Naive B cell (primary cell): ENCODE results near the gene DISP1. TPM values are rescaled to one million over a fixed set of nuclear protein-coding genes. Genes with fewer than 3 reads are reported as not detected.

Source experiments
- ATAC-seq, 2 donors: fragments of 150-1000 bp; cut with Tn5 transposase; 2 replicates each; pipeline ENCODE4 v1.10.0; 2021; ENCODE audit warnings: low read depth in 2 of 2, mild to moderate bottlenecking in 2 of 2, moderate library complexity in 2 of 2
- DNase-seq: peaks from one replicate; pipeline ENCODE4 v3.0.0; 2022
- H3K27ac Mint-ChIP-seq, 6 donors: one replicate each; pipeline ENCODE4 v1.8.0; 2020 to 2022; ENCODE audit warnings: mild to moderate bottlenecking in 6 of 6, mixed read lengths in 6 of 6, moderate library complexity in 5 of 6, inconsistent platforms in 2 of 6
- H3K27me3 Mint-ChIP-seq, 3 donors: one replicate each; pipeline ENCODE4 v1.8.0; 2021 to 2022; ENCODE audit warnings: mixed read lengths in 3 of 3, mild to moderate bottlenecking in 1 of 3
- H3K36me3 Mint-ChIP-seq, 2 donors: one replicate each; pipeline ENCODE4 v1.8.0; 2020 to 2022; ENCODE audit warnings: mixed read lengths in 2 of 2, inconsistent platforms in 1 of 2, mild to moderate bottlenecking in 1 of 2
- H3K4me1 Mint-ChIP-seq, 3 donors: one replicate each; pipeline ENCODE4 v1.8.0; 2020 to 2022; ENCODE audit warnings: mixed read lengths in 3 of 3, inconsistent platforms in 1 of 3, mild to moderate bottlenecking in 1 of 3, moderate library complexity in 1 of 3
- H3K4me3 Mint-ChIP-seq, 8 donors: one replicate each; pipeline ENCODE4 v1.8.0; 2020 to 2022; ENCODE audit warnings: mild to moderate bottlenecking in 8 of 8, mixed read lengths in 8 of 8, moderate library complexity in 8 of 8, inconsistent platforms in 2 of 8
- H3K9me3 Mint-ChIP-seq, 7 donors: one replicate each; pipeline ENCODE4 v1.8.0; 2020 to 2022; ENCODE audit warnings: mixed read lengths in 7 of 7, mild to moderate bottlenecking in 5 of 7, inconsistent platforms in 2 of 7, moderate library complexity in 1 of 7
- polyA plus RNA-seq, 6 donors: library from polyadenylated mRNA; unstranded; fragments of 300-500 nt; fragmentation: Illumina TruSeq; gene quantifications; one replicate each; pipeline ENCODE4 v1.2.3, GENCODE V29; 2021; ENCODE audit warnings: low read depth in 6 of 6

DISP1 gene
- polyA plus RNA-seq: 1 to 10 TPM; 3.4 to 8.4 (median 5.8) TPM

GRCh38 chr1:222814536-222815439, at the start of gene DISP1:
Gene DISP1 (plus strand): TSS chr1:222815039. CDS start chr1:222942824, 127,785 bp downstream.
- H3K27me3 Mint-ChIP-seq: no peaks in the 10 kb centered on the region
- peak within 1 kb of the TSS; percentile 86 to 98 (median 94) for H3K27ac Mint-ChIP-seq
- H3K9me3 Mint-ChIP-seq: no peaks in the 10 kb centered on the region
- peak within 1 kb of the TSS; percentile 89 to 97 (median 96) for H3K4me3 Mint-ChIP-seq
- DNase-seq (peak; percentile 59), ATAC-seq (peak; percentile 87)
- no peaks in the 10 kb centered on the region for H3K36me3 Mint-ChIP-seq
- peaks cover 24 to 52% (median 41%) of the 10 kb centered on the region in 3 donors for H3K4me1 Mint-ChIP-seq

- peaks cover 30 to 46% (median 46%) of the 10 kb centered on the region in 3 donors for H3K4me1 Mint-ChIP-seq
- H3K27ac Mint-ChIP-seq: peak overlapping the region in 5 of 6 donors; percentile 21 to 93 (median 74)
- DNase-seq (no peak), ATAC-seq (no peak)
- H3K27me3 Mint-ChIP-seq: no peaks in the 10 kb centered on the region
- peak overlapping the region in 1 of 8 donors; percentile 41 for H3K4me3 Mint-ChIP-seq
- peaks cover 0 to 29% (median 14%) of the 10 kb centered on the region in 7 donors for H3K9me3 Mint-ChIP-seq
- peaks cover 9 to 16% of the 10 kb centered on the region in 2 donors for H3K36me3 Mint-ChIP-seq
These were observed 47.7 kb upstream of the DISP1 start for GRCh38 chr1:222767152-222767571.

- H3K36me3 Mint-ChIP-seq: peaks cover 9 to 16% of the 10 kb centered on the region in 2 donors
- no peak for ATAC-seq
- peak overlapping the region in 2 of 6 donors; percentile 57 to 74 for H3K27ac Mint-ChIP-seq
- peaks cover 0 to 29% (median 14%) of the 10 kb centered on the region in 7 donors for H3K9me3 Mint-ChIP-seq
- no peaks in the 10 kb centered on the region for H3K27me3 Mint-ChIP-seq
- no peak for DNase-seq
- peaks cover 42 to 60% (median 60%) of the 10 kb centered on the region in 3 donors for H3K4me1 Mint-ChIP-seq
- peak overlapping the region in 1 of 8 donors; percentile 15 for H3K4me3 Mint-ChIP-seq
These were observed 46.2 kb upstream of the DISP1 start for GRCh38 chr1:222768592-222768991.

- Mint-ChIP-seq H3K4me1 (peaks cover 42 to 63% (median 58%) of the 10 kb centered on the region in 3 donors), H3K27me3 (no peaks in the 10 kb centered on the region), H3K4me3 (peak overlapping the region in 1 of 8 donors; percentile 45), H3K9me3 (peaks cover 0 to 29% (median 13%) of the 10 kb centered on the region in 7 donors), H3K27ac (peak overlapping the region in 2 of 6 donors; percentile 36 to 74), H3K36me3 (peaks cover 9 to 16% of the 10 kb centered on the region in 2 donors)
- DNase-seq: no peak
- ATAC-seq: no peak
These were observed 45.7 kb upstream of the DISP1 start for GRCh38 chr1:222769181-222769580.

GRCh38 chr1:222769971-222770620, 44.7 kb upstream of the DISP1 start:
- Mint-ChIP-seq H3K4me1 (peaks cover 50 to 68% (median 65%) of the 10 kb centered on the region in 3 donors), H3K36me3 (peaks cover 9 to 16% of the 10 kb centered on the region in 2 donors), H3K4me3 (peak overlapping the region in 6 of 8 donors; percentile 21 to 79 (median 35)), H3K27ac (peak overlapping the region in 4 of 6 donors; percentile 0 to 94 (median 76)), H3K27me3 (no peaks in the 10 kb centered on the region), H3K9me3 (peaks cover 0 to 28% (median 13%) of the 10 kb centered on the region in 7 donors)
- no peak for DNase-seq
- no peak for ATAC-seq

GRCh38 chr1:222772996-222773379, 41.9 kb upstream of the DISP1 start:
- no peaks in the 10 kb centered on the region for H3K27me3 Mint-ChIP-seq
- peaks cover 0 to 26% (median 11%) of the 10 kb centered on the region in 7 donors for H3K9me3 Mint-ChIP-seq
- DNase-seq: peak; percentile 76
- peak overlapping the region; percentile 90 to 99 (median 96) for H3K27ac Mint-ChIP-seq
- peaks cover 9 to 13% of the 10 kb centered on the region in 2 donors for H3K36me3 Mint-ChIP-seq
- peak overlapping the region; percentile 46 to 94 (median 86) for H3K4me3 Mint-ChIP-seq
- ATAC-seq: peak; percentile 80
- peaks cover 41 to 69% (median 61%) of the 10 kb centered on the region in 3 donors for H3K4me1 Mint-ChIP-seq

- no peak overlapping the region for H3K27ac Mint-ChIP-seq
- H3K27me3 Mint-ChIP-seq: no peaks in the 10 kb centered on the region
- H3K9me3 Mint-ChIP-seq: peaks cover 0 to 7% (median 1%) of the 10 kb centered on the region in 7 donors
- peaks cover 27 to 41% (median 34%) of the 10 kb centered on the region in 3 donors for H3K4me1 Mint-ChIP-seq
- ATAC-seq (no peak), DNase-seq (no peak)
- H3K4me3 Mint-ChIP-seq: no peak overlapping the region
- H3K36me3 Mint-ChIP-seq: no peaks in the 10 kb centered on the region
These were observed 37.4 kb upstream of the DISP1 start for GRCh38 chr1:222777463-222777862.

- no peak for DNase-seq
- no peak overlapping the region for H3K27ac Mint-ChIP-seq
- no peak for ATAC-seq
- H3K4me1 Mint-ChIP-seq: peaks cover 24 to 36% (median 28%) of the 10 kb centered on the region in 3 donors
- peaks cover 0 to 7% (median 1%) of the 10 kb centered on the region in 7 donors for H3K9me3 Mint-ChIP-seq
- no peaks in the 10 kb centered on the region for H3K36me3 Mint-ChIP-seq
- H3K27me3 Mint-ChIP-seq: no peaks in the 10 kb centered on the region
- no peak overlapping the region for H3K4me3 Mint-ChIP-seq
These were observed 36.9 kb upstream of the DISP1 start for GRCh38 chr1:222777977-222778376.

GRCh38 chr1:222781251-222781650, 33.6 kb upstream of the DISP1 start:
- no peaks in the 10 kb centered on the region for H3K36me3 Mint-ChIP-seq
- H3K27ac Mint-ChIP-seq: no peak overlapping the region
- ATAC-seq (no peak), DNase-seq (no peak)
- H3K4me3 Mint-ChIP-seq: no peak overlapping the region
- H3K9me3 Mint-ChIP-seq: peaks cover 0 to 5% (median 0%) of the 10 kb centered on the region in 7 donors
- no peaks in the 10 kb centered on the region for H3K27me3 Mint-ChIP-seq
- peaks cover 25 to 47% (median 32%) of the 10 kb centered on the region in 3 donors for H3K4me1 Mint-ChIP-seq

GRCh38 chr1:222783051-222783450, 31.8 kb upstream of the DISP1 start:
- no peaks in the 10 kb centered on the region for H3K27me3 Mint-ChIP-seq
- peaks cover 0 to 5% (median 0%) of the 10 kb centered on the region in 7 donors for H3K9me3 Mint-ChIP-seq
- ATAC-seq (no peak), DNase-seq (no peak)
- no peak overlapping the region for H3K27ac Mint-ChIP-seq
- H3K36me3 Mint-ChIP-seq: no peaks in the 10 kb centered on the region
- no peak overlapping the region for H3K4me3 Mint-ChIP-seq
- peaks cover 36 to 52% (median 42%) of the 10 kb centered on the region in 3 donors for H3K4me1 Mint-ChIP-seq

GRCh38 chr1:222784371-222784770, 30.5 kb upstream of the DISP1 start:
- H3K36me3 Mint-ChIP-seq: peaks cover 1 to 9% of the 10 kb centered on the region in 2 donors
- H3K27ac Mint-ChIP-seq: no peak overlapping the region
- peaks cover 49 to 63% (median 52%) of the 10 kb centered on the region in 3 donors for H3K4me1 Mint-ChIP-seq
- no peak overlapping the region for H3K4me3 Mint-ChIP-seq
- H3K9me3 Mint-ChIP-seq: peaks cover 1 to 9% (median 6%) of the 10 kb centered on the region in 7 donors
- ATAC-seq (no peak), DNase-seq (no peak)
- no peaks in the 10 kb centered on the region for H3K27me3 Mint-ChIP-seq

GRCh38 chr1:222784916-222785315, 29.9 kb upstream of the DISP1 start:
- Mint-ChIP-seq H3K4me1 (peaks cover 54 to 69% (median 57%) of the 10 kb centered on the region in 3 donors), H3K9me3 (peaks cover 6 to 14% (median 11%) of the 10 kb centered on the region in 7 donors), H3K27me3 (no peaks in the 10 kb centered on the region), H3K27ac (peak overlapping the region in 1 of 6 donors; percentile 21), H3K36me3 (peaks cover 7 to 15% of the 10 kb centered on the region in 2 donors), H3K4me3 (peak overlapping the region in 2 of 8 donors; percentile 3 to 35)
- ATAC-seq: no peak
- no peak for DNase-seq

GRCh38 chr1:222785529-222785928, 29.3 kb upstream of the DISP1 start:
- H3K9me3 Mint-ChIP-seq: peaks cover 8 to 20% (median 15%) of the 10 kb centered on the region in 7 donors
- H3K4me3 Mint-ChIP-seq: no peak overlapping the region
- peaks cover 7 to 21% of the 10 kb centered on the region in 2 donors for H3K36me3 Mint-ChIP-seq
- H3K27me3 Mint-ChIP-seq: no peaks in the 10 kb centered on the region
- H3K4me1 Mint-ChIP-seq: peaks cover 53 to 75% (median 64%) of the 10 kb centered on the region in 3 donors
- ATAC-seq: no peak
- H3K27ac Mint-ChIP-seq: no peak overlapping the region
- DNase-seq: no peak
